OCI-LY1 (cell line): ENCODE data around the gene HDX.

Experiments
- CTCF ChIP-seq: fragments of 200-600 bp; sonication (generic), shearing (Covaris generic); IDR thresholded peaks from 2 replicates; pipeline ENCODE4 v1.5.1; 2017; ENCODE audit warnings: mild to moderate bottlenecking, antibody characterized with exemption, low read length, moderate library complexity, mixed read lengths
- EZH2 ChIP-seq: fragments of 200-600 bp; sonication (generic), shearing (Covaris generic); IDR thresholded peaks from 2 replicates; pipeline ENCODE4 v1.8.0; 2017; ENCODE audit warnings: borderline replicate concordance, mixed run types, mild to moderate bottlenecking, antibody characterized with exemption, low read length, moderate library complexity, mixed read lengths

DNA sequence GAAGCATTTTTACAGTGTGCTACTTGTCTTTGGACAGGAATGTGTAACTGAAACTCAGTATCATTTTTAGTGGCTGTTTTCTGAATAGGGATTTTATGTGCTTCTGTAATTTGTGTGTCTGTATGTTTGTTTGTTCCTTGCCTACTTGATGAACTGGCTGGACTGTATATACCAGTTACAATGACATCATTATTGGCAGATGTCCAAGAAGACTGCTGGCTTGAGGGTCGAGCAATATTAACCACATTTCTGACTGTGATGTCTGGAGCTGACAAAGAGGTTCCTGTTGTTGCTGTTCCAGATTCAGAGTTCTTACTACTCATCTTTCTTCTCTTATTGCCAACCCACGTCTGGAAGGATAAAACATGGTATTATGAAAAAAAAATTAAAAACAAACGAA lies 33.0 kb downstream of the HDX start:
- TF ChIP-seq EZH2 (no peak), CTCF (no peak)
